BE2C (cell line): ENCODE measurements around the gene LRRC75B.

Experiments
- DNase-seq: peaks from one replicate; pipeline ENCODE4 v3.0.0-alpha.2; 2020
- H3K27me3 ChIP-seq: fragments of 250-450 bp; sonication (Bioruptor Pico); 2 replicates; pipeline ENCODE4 v1.5.1; 2020; ENCODE audit warnings: mild to moderate bottlenecking
- H3K36me3 ChIP-seq: fragments of 250-450 bp; sonication (Bioruptor Pico); 2 replicates; pipeline ENCODE4 v1.5.1; 2020; ENCODE audit warnings: mild to moderate bottlenecking
- H3K4me1 ChIP-seq: fragments of 250-450 bp; sonication (Bioruptor Pico); 2 replicates; pipeline ENCODE4 v1.5.1; 2020
- H3K4me3 ChIP-seq: 2 replicates; pipeline ENCODE4 v1.5.1; 2011; ENCODE audit warnings: low read depth, low read length
- H3K9me3 ChIP-seq: fragments of 250-450 bp; sonication (Bioruptor Pico); 2 replicates; pipeline ENCODE4 v1.5.1; 2020
- TF ChIP-seq, protein P1 (sequence below): IDR thresholded peaks from 2 replicates; pipeline ENCODE4 v1.5.1; 2012; ENCODE audit warnings: mild to moderate bottlenecking, low read depth, low read length

The LRRC75B gene

DNA sequence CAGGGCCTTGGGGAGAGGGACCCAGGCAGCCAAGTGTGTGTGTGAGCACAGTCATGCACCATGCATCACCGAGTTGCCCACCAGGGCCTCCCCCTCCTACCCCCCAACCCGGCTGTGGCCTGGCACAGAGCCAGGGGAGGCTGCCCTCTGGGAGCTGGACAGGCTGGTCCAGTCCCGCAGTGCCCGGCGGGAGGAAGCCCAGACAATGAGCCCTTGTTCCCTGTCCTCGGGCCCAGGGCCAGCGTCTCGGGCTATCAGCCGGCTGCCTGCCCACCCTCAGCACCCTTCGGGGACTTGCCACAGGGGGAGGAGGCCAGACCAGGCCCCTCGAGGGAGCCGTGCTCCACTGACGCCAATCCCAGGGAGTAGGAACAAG lies 4.5 kb downstream of the LRRC75B start:
- Histone ChIP-seq H3K4me1 (peaks cover 13% of the 10 kb centered on the region), H3K4me3 (no peak overlapping the region), H3K9me3 (no peaks in the 10 kb centered on the region), H3K27me3 (no peaks in the 10 kb centered on the region), H3K36me3 (no peaks in the 10 kb centered on the region)
- no peak for DNase-seq
- TF ChIP-seq, protein P1, sequence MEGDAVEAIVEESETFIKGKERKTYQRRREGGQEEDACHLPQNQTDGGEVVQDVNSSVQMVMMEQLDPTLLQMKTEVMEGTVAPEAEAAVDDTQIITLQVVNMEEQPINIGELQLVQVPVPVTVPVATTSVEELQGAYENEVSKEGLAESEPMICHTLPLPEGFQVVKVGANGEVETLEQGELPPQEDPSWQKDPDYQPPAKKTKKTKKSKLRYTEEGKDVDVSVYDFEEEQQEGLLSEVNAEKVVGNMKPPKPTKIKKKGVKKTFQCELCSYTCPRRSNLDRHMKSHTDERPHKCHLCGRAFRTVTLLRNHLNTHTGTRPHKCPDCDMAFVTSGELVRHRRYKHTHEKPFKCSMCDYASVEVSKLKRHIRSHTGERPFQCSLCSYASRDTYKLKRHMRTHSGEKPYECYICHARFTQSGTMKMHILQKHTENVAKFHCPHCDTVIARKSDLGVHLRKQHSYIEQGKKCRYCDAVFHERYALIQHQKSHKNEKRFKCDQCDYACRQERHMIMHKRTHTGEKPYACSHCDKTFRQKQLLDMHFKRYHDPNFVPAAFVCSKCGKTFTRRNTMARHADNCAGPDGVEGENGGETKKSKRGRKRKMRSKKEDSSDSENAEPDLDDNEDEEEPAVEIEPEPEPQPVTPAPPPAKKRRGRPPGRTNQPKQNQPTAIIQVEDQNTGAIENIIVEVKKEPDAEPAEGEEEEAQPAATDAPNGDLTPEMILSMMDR: no peak

DNA sequence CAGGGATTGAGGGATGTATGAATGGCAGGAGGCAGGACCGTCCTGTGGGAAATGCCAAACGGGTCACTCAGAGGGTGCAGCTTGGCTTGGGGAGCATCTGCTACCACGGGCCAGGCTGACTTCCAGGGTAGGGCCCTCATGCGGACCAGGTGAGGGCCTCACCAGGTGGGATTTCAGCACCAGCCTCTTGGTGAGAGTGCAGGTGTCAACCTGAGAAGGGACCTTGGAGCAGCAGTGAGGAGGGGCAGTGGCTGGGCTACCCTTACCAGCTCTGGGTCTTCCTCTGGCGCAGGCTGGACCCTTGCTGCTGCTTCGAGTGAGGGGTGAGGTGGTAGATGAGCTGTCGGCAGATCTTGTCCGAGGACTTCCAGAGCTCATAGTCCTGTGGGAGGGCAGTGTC lies 4.9 kb downstream of the LRRC75B start:
- Histone ChIP-seq H3K27me3 (no peaks in the 10 kb centered on the region), H3K36me3 (no peaks in the 10 kb centered on the region), H3K4me3 (no peak overlapping the region), H3K9me3 (no peaks in the 10 kb centered on the region), H3K4me1 (peaks cover 18% of the 10 kb centered on the region)
- no peak for DNase-seq
- TF ChIP-seq, protein P1: no peak

DNA sequence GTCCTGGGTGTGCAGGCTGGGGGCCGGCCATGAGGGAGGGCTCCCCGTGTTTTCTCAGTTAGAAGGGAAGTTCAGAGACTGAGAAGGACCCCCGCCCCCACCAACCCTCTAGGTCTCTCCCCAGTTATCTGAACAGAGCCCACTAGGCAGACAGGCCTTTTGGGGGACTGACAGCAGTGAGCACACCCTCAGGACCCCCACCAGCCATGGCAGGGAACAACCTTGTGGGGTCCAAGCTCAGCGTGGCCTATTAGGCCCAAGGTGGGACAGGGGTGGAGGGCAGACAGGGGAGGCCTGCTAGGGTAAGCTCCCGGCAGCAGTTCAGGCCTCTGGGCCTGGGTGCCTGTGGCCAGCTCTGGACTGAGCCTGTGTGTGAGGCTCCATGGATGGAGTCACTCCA lies 5.6 kb downstream of the LRRC75B start:
- H3K27me3 ChIP-seq: no peaks in the 10 kb centered on the region
- H3K36me3 ChIP-seq: no peaks in the 10 kb centered on the region
- peaks cover 18% of the 10 kb centered on the region for H3K4me1 ChIP-seq
- no peak overlapping the region for H3K4me3 ChIP-seq
- H3K9me3 ChIP-seq: no peaks in the 10 kb centered on the region
- TF ChIP-seq, protein P1: no peak
- DNase-seq: no peak

DNA sequence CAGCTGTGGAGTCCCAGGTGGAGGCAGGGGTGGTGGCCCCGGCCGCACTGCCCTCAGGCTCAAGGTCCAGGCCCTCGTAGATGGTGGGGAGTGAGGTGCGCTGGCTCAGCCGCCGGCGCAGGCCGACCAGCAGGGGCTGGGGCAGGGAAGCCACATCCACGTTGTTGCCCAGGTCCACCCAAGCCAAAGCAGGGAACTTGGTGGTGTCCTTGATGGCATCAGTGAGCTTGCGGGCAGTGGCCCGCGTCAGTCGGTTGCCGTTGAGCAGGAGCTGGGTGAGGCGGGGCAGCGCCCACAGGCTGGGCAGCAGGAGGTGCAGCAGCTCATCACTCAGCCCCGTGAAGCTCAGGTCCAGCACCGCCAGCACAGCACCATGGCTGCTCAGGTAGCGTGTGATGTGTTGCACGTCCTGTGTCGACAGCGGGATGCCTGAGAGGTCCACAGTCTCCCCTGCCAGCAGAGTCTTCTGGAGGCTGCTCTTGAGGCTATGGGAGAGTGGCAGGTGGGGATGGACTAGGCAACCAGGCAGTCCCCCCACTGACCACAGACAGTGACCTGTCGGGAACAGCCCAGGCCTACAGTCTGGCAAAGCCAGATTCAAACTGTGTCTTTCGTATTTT lies 6.8 kb downstream of the LRRC75B start:
- Histone ChIP-seq H3K9me3 (no peaks in the 10 kb centered on the region), H3K36me3 (no peaks in the 10 kb centered on the region), H3K4me3 (no peak overlapping the region), H3K4me1 (peaks cover 18% of the 10 kb centered on the region), H3K27me3 (no peaks in the 10 kb centered on the region)
- TF ChIP-seq, protein P1: no peak
- DNase-seq: no peak

DNA sequence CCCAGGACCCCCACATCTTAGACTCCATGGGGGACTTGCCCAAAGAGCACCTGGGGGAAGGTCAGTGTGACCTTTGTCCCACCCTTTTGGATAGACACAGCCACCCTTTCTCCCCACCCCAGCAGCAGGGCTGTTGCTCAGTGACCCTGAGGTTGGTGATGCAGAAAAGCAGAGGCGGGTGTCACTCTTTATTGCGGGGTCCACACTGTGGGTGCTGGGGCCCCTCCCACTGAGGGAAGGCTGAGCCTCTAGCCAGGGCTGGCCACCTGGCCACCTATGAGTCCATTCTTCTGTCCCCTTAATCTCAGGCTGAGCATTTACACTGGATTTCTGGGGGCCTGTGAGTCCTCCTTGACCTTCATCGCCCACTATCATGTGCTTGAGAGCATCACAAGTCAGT lies 7.4 kb downstream of the LRRC75B start:
- DNase-seq: no peak
- H3K36me3 ChIP-seq: no peaks in the 10 kb centered on the region
- no peaks in the 10 kb centered on the region for H3K9me3 ChIP-seq
- TF ChIP-seq, protein P1: no peak
- H3K27me3 ChIP-seq: no peaks in the 10 kb centered on the region
- H3K4me3 ChIP-seq: no peak overlapping the region
- H3K4me1 ChIP-seq: peaks cover 18% of the 10 kb centered on the region

DNA sequence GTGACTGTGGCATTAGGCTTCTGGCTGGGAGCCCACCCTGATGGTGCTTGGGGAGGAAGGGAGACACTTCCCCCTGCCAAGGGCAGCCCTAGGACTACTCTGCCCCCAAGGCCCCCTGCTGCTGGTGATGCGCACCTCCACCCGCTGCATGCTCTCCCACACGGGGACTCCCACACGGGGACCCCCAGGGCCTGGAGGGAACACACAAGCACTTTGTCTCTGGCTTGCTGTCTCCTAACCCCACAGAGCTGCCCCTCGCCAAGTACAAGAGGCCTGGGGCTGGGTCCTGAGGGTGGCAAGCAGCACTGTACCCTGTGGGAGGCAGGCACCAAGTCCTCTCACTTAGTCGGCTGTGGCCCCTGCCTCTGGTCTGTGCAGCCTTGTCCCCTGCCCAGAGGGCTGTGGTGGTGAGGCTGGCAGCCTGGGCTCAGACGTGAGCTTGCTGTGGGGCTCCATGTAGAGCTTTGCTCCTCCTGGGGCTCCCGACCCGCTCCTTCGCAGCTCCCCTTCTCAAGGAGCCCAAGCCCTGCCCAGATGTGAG lies 7.9 kb downstream of the LRRC75B start:
- Histone ChIP-seq H3K9me3 (no peaks in the 10 kb centered on the region), H3K4me3 (no peak overlapping the region), H3K4me1 (peaks cover 18% of the 10 kb centered on the region), H3K36me3 (no peaks in the 10 kb centered on the region), H3K27me3 (no peaks in the 10 kb centered on the region)
- no peak for DNase-seq
- TF ChIP-seq, protein P1: no peak
